Omental fat pad (tissue), 4 donors: ENCODE results near the gene CD86. TPM values are rescaled to one million over a fixed set of nuclear protein-coding genes. Genes with fewer than 3 reads are reported as not detected.
"Not testable (repeated sequence)": the region's sequence is repeated elsewhere in the genome, so short reads cannot be mapped to it uniquely, and the experiment has no call there.

Experiments used
- ATAC-seq: fragments of 150-250 bp; one replicate; pipeline ENCODE4 v1.9.1; 2016; ENCODE audit warnings: mild to moderate bottlenecking, moderate library complexity; ENCODE audit not compliant: low FRiP score
- DNase-seq: peaks from one replicate; pipeline ENCODE4 v3.0.0-alpha.2; 2019; ENCODE audit warnings: low spot score
- CTCF ChIP-seq, 3 donors: fragments of 450-650 bp; IDR thresholded peaks; one replicate each; pipeline ENCODE4 v1.5.1; 2016 to 2017; ENCODE audit warnings: antibody characterized with exemption in 3 of 3, mild to moderate bottlenecking in 3 of 3, moderate library complexity in 2 of 3
- total RNA-seq, 4 donors: library from RNA; depleted of rRNA; stranded (reverse); fragments of >200 nt; gene quantifications; one replicate each; pipeline ENCODE4 v1.1.0, GENCODE V29; 2016

The CD86 gene
- total RNA-seq, 4 donors from 2014 or later: 10.7 to 21.6 (median 15.2) TPM

DNA sequence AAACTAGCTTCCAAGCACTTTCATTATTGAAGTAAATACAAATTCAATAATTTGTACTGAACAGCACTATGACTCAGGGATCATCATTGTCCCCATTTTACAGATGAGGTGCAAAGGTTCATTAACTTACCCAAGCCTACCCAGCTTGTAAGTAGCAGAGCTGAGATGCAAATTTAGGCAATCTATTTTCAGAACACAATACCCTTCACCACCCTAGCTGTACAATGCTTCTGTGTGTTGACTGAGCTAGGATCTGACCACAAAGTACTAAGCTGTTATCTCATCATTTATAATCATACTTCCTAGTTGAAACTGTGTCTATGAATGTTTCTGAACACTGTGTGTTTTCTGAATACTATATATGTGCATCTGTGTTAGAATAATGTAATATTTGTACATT lies 29.9 kb upstream of the CD86 start:
- ATAC-seq (no peak), DNase-seq (no peak)
- no peak for TF ChIP-seq CTCF (IDR thresholded peaks at IDR 0.05)

- TF ChIP-seq CTCF (IDR thresholded peaks at IDR 0.05): no peak
- ATAC-seq: no peak
- DNase-seq: no peak
These were observed 24.6 kb upstream of the CD86 start for GRCh38 chr3:122030381-122031122.

- ATAC-seq: no peak
These were observed 24.1 kb upstream of the CD86 start for GRCh38 chr3:122031123-122031468.

GRCh38 chr3:122032531-122032930 lies 22.6 kb upstream of the CD86 start:
- DNase-seq (no peak), ATAC-seq (no peak)
- no peak for TF ChIP-seq CTCF (IDR thresholded peaks at IDR 0.05)

More at GRCh38 chr3:122031123-122031468, 24.1 kb upstream of the CD86 start:
- TF ChIP-seq CTCF (IDR thresholded peaks at IDR 0.05): no peak
- DNase-seq: no peak

DNA sequence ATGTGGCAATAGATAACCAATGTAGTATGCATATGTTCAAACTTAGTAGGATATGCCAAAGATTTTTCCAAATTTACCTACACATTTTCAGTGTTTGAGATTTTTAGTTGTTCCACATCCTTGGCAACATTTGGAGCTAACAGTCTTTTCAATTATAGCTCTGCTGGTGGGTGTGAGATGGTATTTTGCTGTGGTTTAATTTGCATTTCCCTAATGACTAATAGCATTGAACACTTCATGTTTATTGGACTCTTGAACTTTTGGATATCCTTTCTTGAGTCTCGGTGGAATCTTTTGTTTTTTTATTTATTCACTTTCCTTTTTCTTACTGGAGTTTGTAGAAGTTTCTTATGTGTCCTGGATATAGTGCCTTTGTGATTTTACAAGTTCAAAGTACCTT lies 22.1 kb upstream of the CD86 start:
- no peak for DNase-seq
- no peak for ATAC-seq

GRCh38 chr3:122047296-122047695 lies 7.9 kb upstream of the CD86 start:
- not testable (repeated sequence) for ATAC-seq, DNase-seq

More for the DNA sequence above, 22.1 kb upstream of the CD86 start:
- TF ChIP-seq CTCF (IDR thresholded peaks at IDR 0.05): no peak

GRCh38 chr3:122047773-122048172 lies 7.4 kb upstream of the CD86 start:
- not testable (repeated sequence) for DNase-seq, ATAC-seq

DNA sequence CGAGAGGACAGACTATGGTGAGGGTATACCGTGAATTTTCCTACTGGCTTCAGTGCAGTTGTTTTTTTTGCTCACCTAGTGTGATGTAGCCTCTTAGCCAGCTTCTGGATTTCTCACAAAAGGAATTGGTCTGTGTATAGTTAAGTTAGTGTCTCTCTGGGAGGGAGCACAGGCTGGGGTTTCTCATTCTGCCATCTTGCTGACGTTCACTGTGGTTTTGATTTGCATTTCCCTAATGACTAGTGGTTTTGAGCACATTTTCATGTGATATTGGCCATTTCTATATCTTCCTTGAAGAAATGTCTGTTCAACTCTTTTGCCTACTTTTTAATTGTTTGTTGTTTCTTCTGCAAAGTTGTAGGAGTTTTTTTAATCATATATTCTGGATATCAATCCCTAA lies 2.2 kb upstream of the CD86 start:
- ATAC-seq: no peak
- no peak for TF ChIP-seq CTCF (IDR thresholded peaks at IDR 0.05)
- no peak for DNase-seq
